ENCODE results near the gene KAZN.

DNA sequence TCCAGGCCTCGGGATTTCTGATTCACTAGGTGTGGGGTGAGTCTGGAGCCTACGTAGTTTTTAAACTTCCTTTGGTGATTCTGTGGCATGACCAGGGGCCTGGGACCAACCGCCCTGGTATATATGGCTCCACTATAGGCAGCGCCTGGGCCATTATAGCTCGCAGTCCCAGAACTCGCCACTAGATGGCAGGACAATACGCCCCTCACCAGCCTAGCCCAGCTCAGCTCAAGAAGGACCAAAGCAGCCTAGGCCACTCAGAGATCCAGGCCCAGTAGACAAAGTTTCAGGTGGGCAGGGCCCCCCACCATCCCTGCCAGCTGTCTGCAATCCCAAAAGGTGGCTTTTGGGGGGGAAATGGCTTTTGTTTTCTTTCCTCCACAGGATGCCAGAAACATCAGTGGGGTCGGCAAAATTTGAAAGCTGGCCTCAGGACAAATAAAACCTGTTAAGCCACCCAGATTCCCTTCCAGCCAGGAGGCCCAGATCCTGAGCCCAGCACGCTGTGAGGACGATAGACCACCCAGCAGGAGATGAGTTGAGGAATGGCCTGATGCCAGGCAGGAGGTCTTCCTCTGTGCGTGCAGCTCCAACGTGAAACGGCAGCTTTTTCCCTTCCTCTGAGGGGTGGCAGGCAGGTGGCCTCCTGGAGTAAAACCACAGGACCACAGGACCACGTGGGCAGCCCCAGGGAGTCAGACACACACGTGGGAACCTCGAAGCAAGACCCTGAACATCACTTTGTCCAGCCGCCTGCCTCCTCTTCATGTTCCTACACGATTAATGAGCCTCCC lies 530.2 kb downstream of the KAZN start:
- peak; percentile 78 to 94 (median 92) for TF ChIP-seq CTCF (IDR thresholded peaks at IDR 0.05)
- peak in 1 of 3 donors; percentile 8 for TF ChIP-seq POLR2A (IDR thresholded peaks at IDR 0.05)

Data from body of pancreas (tissue), 4 donors.